Measurements from ENCODE around the gene GPRIN1. TPM values are rescaled to one million over a fixed set of nuclear protein-coding genes. Genes with fewer than 3 reads are reported as not detected.

Gene GPRIN1
- total RNA-seq, 2 donors from 2014 or later = 0.14 to 6.6 TPM

- Histone ChIP-seq H3K9me3 (no peaks in the 10 kb centered on the region), H3K4me1 (replicated peaks) (no peaks in the 10 kb centered on the region), H3K27ac (no peak within 1 kb of the TSS), H3K27me3 (replicated peaks; ENCODE audit: insufficient read depth) (peaks cover 24% of the 10 kb centered on the region), H3K4me3 (peak within 1 kb of the TSS; percentile 1 to 23), H3K36me3 (no peaks in the 10 kb centered on the region)
- intact Hi-C loops (cut with DNase I) = no loop called here
- DNase-seq (ENCODE audit: low spot score) = no peak
- WGBS = 1% methylated on average over 93 of the region's 94 CpGs
- TF ChIP-seq CTCF (IDR thresholded peaks at IDR 0.05) (no peak), POLR2AphosphoS5 (IDR thresholded peaks at IDR 0.05) (no peak), POLR2A (IDR thresholded peaks at IDR 0.05) (no peak)
Observed at GRCh38 chr5:176629853-176630680, 20.1 kb upstream of the GPRIN1 start, which contains the start of the genes EIF4E1B and SNCB. Gene EIF4E1B (plus strand): TSS chr5:176630675. CDS start chr5:176642788, 12,113 bp downstream. Gene SNCB (minus strand): TSS chr5:176630534. CDS start chr5:176629654, 880 bp downstream.

- H3K9me3 ChIP-seq = no peaks in the 10 kb centered on the region
- 5% methylated on average over 31 of the region's 34 CpGs for WGBS
- H3K27me3 ChIP-seq (replicated peaks; ENCODE audit: insufficient read depth) = peaks cover 24% of the 10 kb centered on the region
- DNase-seq (ENCODE audit: low spot score) = no peak
- H3K36me3 ChIP-seq = no peaks in the 10 kb centered on the region
- intact Hi-C loops (cut with DNase I) = no loop called here
- H3K4me1 ChIP-seq (replicated peaks) = no peaks in the 10 kb centered on the region
- H3K4me3 ChIP-seq = no peak overlapping the region
- TF ChIP-seq CTCF (IDR thresholded peaks at IDR 0.05) (no peak), POLR2AphosphoS5 (IDR thresholded peaks at IDR 0.05) (no peak), POLR2A (IDR thresholded peaks at IDR 0.05) (no peak)
- no peak overlapping the region for H3K27ac ChIP-seq
Observed at GRCh38 chr5:176629317-176629852, 19.4 kb upstream of the GPRIN1 start.

GRCh38 chr5:176628406-176629228, 18.7 kb upstream of the GPRIN1 start:
- Histone ChIP-seq H3K27ac (no peak overlapping the region), H3K4me1 (replicated peaks) (no peaks in the 10 kb centered on the region), H3K9me3 (no peaks in the 10 kb centered on the region), H3K4me3 (no peak overlapping the region), H3K27me3 (replicated peaks; ENCODE audit: insufficient read depth) (peaks cover 24% of the 10 kb centered on the region), H3K36me3 (no peaks in the 10 kb centered on the region)
- 59% methylated on average over 13 of the region's 13 CpGs for WGBS
- no peak for DNase-seq (ENCODE audit: low spot score)
- intact Hi-C loops (cut with DNase I) = no loop called here
- TF ChIP-seq POLR2A (IDR thresholded peaks at IDR 0.05) = no peak
- no peak for TF ChIP-seq CTCF (IDR thresholded peaks at IDR 0.05)
- TF ChIP-seq POLR2AphosphoS5 (IDR thresholded peaks at IDR 0.05) = no peak

- DNase-seq (ENCODE audit: low spot score) = no peak
- no peaks in the 10 kb centered on the region for H3K4me1 ChIP-seq (replicated peaks)
- TF ChIP-seq POLR2A (IDR thresholded peaks at IDR 0.05) (no peak), POLR2AphosphoS5 (IDR thresholded peaks at IDR 0.05) (no peak), CTCF (IDR thresholded peaks at IDR 0.05) (no peak)
- WGBS = 72% methylated on average over 5 of the region's 5 CpGs
- H3K9me3 ChIP-seq = no peaks in the 10 kb centered on the region
- intact Hi-C loops (cut with DNase I) = no loop called here
- no peaks in the 10 kb centered on the region for H3K36me3 ChIP-seq
- peaks cover 20% of the 10 kb centered on the region for H3K27me3 ChIP-seq (replicated peaks; ENCODE audit: insufficient read depth)
- no peak overlapping the region for H3K4me3 ChIP-seq
- H3K27ac ChIP-seq = no peak overlapping the region
Observed at GRCh38 chr5:176627582-176627981, 17.6 kb upstream of the GPRIN1 start.
